Nephron progenitor cell (in vitro differentiated cells): ENCODE data around the gene RCOR1.
A peak's percentile ranks its signal among the peaks of the same experiment; 100 is the strongest.

Experiments
- DNase-seq: peaks from one replicate; pipeline ENCODE4 v3.0.0; 2021
- H3K27ac Mint-ChIP-seq: 2 replicates; pipeline ENCODE4 v1.8.0; 2021; ENCODE audit warnings: mild to moderate bottlenecking, moderate library complexity, mixed read lengths
- H3K27me3 Mint-ChIP-seq: 2 replicates; pipeline ENCODE4 v1.8.0; 2021; ENCODE audit warnings: mild to moderate bottlenecking, low read depth, mixed read lengths; ENCODE audit not compliant: poor library complexity
- H3K36me3 Mint-ChIP-seq: 2 replicates; pipeline ENCODE4 v1.8.0; 2021; ENCODE audit warnings: low read depth, mixed read lengths
- H3K4me1 Mint-ChIP-seq: 2 replicates; pipeline ENCODE4 v1.8.0; 2021; ENCODE audit warnings: mixed read lengths
- H3K4me3 Mint-ChIP-seq: 2 replicates; pipeline ENCODE4 v1.8.0; 2021; ENCODE audit warnings: mild to moderate bottlenecking, moderate library complexity, mixed read lengths
- H3K9me3 Mint-ChIP-seq: 2 replicates; pipeline ENCODE4 v1.8.0; 2021; ENCODE audit warnings: mild to moderate bottlenecking, moderate library complexity, mixed read lengths
- TF ChIP-seq, protein P1 (sequence below): fragments of 200-600 bp; sonication (generic); IDR thresholded peaks from 2 replicates; pipeline ENCODE4 v1.5.0; 2021; ENCODE audit warnings: antibody characterized with exemption

RCOR1 gene

DNA sequence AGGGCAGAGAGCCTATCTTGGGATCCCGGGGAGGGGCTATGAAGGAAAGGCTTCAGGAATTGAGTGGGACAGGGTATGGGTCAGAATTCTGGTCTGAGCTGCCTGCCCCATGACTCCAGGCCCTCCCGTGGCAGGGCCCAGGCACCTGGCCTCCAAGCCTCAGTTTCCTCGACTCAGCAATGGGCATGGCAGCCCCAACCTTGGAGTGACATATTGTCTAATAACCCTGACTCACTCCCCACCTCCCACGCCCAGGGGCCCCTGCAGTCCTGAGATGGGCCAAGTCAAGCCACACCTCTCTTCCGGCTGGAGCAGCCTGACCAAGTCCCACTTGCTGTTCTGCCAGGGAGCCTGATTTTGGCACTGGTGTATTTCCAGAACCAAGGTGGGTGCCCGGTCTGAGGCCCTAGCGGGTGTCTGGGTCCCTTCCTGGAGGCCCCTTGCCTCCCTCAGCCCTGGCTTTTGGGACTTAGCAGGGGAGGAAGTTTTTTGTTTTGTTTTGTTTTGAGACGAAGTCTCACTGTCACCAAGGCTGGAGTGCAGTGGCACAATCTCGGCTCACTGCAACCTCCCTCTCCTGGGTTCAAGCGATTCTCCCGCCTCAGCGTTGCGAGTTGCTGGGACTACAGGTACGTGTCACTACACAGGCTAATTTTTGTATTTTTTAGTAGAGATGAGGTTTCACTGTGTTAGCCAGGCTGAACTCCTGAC is 40.3 kb upstream of the RCOR1 start:
- no peak for DNase-seq
- Mint-ChIP-seq H3K27me3 (peaks cover 7% of the 10 kb centered on the region), H3K4me1 (peaks cover 33% of the 10 kb centered on the region), H3K9me3 (no peaks in the 10 kb centered on the region), H3K4me3 (no peak overlapping the region), H3K36me3 (no peaks in the 10 kb centered on the region), H3K27ac (no peak overlapping the region)
- TF ChIP-seq, protein P1, sequence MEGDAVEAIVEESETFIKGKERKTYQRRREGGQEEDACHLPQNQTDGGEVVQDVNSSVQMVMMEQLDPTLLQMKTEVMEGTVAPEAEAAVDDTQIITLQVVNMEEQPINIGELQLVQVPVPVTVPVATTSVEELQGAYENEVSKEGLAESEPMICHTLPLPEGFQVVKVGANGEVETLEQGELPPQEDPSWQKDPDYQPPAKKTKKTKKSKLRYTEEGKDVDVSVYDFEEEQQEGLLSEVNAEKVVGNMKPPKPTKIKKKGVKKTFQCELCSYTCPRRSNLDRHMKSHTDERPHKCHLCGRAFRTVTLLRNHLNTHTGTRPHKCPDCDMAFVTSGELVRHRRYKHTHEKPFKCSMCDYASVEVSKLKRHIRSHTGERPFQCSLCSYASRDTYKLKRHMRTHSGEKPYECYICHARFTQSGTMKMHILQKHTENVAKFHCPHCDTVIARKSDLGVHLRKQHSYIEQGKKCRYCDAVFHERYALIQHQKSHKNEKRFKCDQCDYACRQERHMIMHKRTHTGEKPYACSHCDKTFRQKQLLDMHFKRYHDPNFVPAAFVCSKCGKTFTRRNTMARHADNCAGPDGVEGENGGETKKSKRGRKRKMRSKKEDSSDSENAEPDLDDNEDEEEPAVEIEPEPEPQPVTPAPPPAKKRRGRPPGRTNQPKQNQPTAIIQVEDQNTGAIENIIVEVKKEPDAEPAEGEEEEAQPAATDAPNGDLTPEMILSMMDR = no peak

- Mint-ChIP-seq H3K27me3 (peaks cover 3% of the 10 kb centered on the region), H3K36me3 (no peaks in the 10 kb centered on the region), H3K9me3 (no peaks in the 10 kb centered on the region), H3K4me1 (peaks cover 23% of the 10 kb centered on the region), H3K4me3 (peak overlapping the region; percentile 64), H3K27ac (no peak overlapping the region)
- DNase-seq = peak; percentile 78
- TF ChIP-seq, protein P1 = no peak
Measured at GRCh38 chr14:102554821-102555819, 37.3 kb upstream of the RCOR1 start.

GRCh38 chr14:102556098-102556677 is 36.3 kb upstream of the RCOR1 start:
- no peaks in the 10 kb centered on the region for H3K27me3 Mint-ChIP-seq
- no peak overlapping the region for H3K4me3 Mint-ChIP-seq
- no peaks in the 10 kb centered on the region for H3K9me3 Mint-ChIP-seq
- TF ChIP-seq, protein P1 = no peak
- DNase-seq = no peak
- H3K27ac Mint-ChIP-seq = no peak overlapping the region
- peaks cover 14% of the 10 kb centered on the region for H3K4me1 Mint-ChIP-seq
- H3K36me3 Mint-ChIP-seq = no peaks in the 10 kb centered on the region

- TF ChIP-seq, protein P1 = no peak
Measured at GRCh38 chr14:102557434-102558226, 34.8 kb upstream of the RCOR1 start.

DNA sequence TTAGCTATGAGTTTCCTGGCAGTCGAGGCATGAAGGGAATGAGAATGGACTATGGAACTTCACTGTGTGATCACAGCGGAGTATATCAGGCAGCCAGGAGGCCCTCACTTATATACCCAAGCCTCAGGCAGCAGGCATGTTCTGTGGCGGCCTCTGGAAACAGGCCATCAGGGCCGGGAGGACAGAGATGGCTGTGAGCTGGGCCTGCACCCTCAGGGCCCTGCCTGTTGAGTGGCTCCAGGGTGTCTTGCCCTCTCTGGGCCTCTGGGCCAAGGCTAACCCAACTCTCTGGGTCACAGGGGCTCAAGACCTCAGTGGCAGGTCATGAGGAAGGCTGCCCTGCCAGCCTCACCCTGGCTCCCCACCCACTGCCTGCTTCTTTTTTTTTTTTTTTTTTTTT is 33.9 kb upstream of the RCOR1 start:
- Mint-ChIP-seq H3K4me1 (no peaks in the 10 kb centered on the region), H3K27me3 (no peaks in the 10 kb centered on the region), H3K27ac (no peak overlapping the region), H3K9me3 (peaks cover 5% of the 10 kb centered on the region), H3K36me3 (no peaks in the 10 kb centered on the region), H3K4me3 (no peak overlapping the region)
- DNase-seq = no peak
- TF ChIP-seq, protein P1 = no peak

More at GRCh38 chr14:102557434-102558226, 34.8 kb upstream of the RCOR1 start:
- Mint-ChIP-seq H3K9me3 (no peaks in the 10 kb centered on the region), H3K27ac (no peak overlapping the region), H3K4me3 (no peak overlapping the region), H3K36me3 (no peaks in the 10 kb centered on the region), H3K27me3 (no peaks in the 10 kb centered on the region), H3K4me1 (peaks cover 7% of the 10 kb centered on the region)
- no peak for DNase-seq
